ACHN (cell line): ENCODE measurements around the gene COL13A1.

Experiments
- DNase-seq: peaks from one replicate; pipeline ENCODE4 v3.0.0-alpha.2; 2015
- in situ Hi-C: cut with HindIII; loops from 2 replicates; pipeline ENCODE4 v1.10.0; 2017; ENCODE audit warnings: low sequenced_read_pairs, low pct_ligation_motif_present, low pct_unique_long_range_greater_than_20kb

COL13A1 gene

GRCh38 chr10:69911613-69912528 is 110.2 kb downstream of the COL13A1 start:
- in situ Hi-C loops = no loop called here
- DNase-seq = no peak

- in situ Hi-C loops = no loop called here
- DNase-seq = no peak
These were observed 110.9 kb downstream of the COL13A1 start for GRCh38 chr10:69912589-69912988.

GRCh38 chr10:69913606-69914382 is 112.1 kb downstream of the COL13A1 start:
- in situ Hi-C loops = no loop called here
- no peak for DNase-seq

GRCh38 chr10:69914398-69915214 is 112.9 kb downstream of the COL13A1 start:
- in situ Hi-C loops = no loop called here
- DNase-seq = peak; percentile 68

GRCh38 chr10:69915215-69915560 is 113.5 kb downstream of the COL13A1 start:
- DNase-seq = no peak
- in situ Hi-C loops = no loop called here

GRCh38 chr10:69916118-69916517 is 114.4 kb downstream of the COL13A1 start:
- no peak for DNase-seq
- in situ Hi-C loops = no loop called here

- no peak for DNase-seq
- in situ Hi-C loops = no loop called here
These were observed 116.3 kb downstream of the COL13A1 start for GRCh38 chr10:69918036-69918435.

- in situ Hi-C loops = no loop called here
- no peak for DNase-seq
These were observed 117.5 kb downstream of the COL13A1 start for GRCh38 chr10:69919250-69919649.

- in situ Hi-C loops = no loop called here
- DNase-seq = no peak
These were observed 123.4 kb downstream of the COL13A1 start for GRCh38 chr10:69925111-69925510.

GRCh38 chr10:69928339-69928738 is 126.6 kb downstream of the COL13A1 start:
- in situ Hi-C loops = no loop called here
- no peak for DNase-seq

GRCh38 chr10:69929575-69929974 is 127.9 kb downstream of the COL13A1 start:
- DNase-seq = no peak
- in situ Hi-C loops = no loop called here

GRCh38 chr10:69934768-69935167 is 133.1 kb downstream of the COL13A1 start:
- in situ Hi-C loops = no loop called here
- DNase-seq = no peak

GRCh38 chr10:69936091-69936490 is 134.4 kb downstream of the COL13A1 start:
- in situ Hi-C loops = no loop called here

GRCh38 chr10:69938541-69938991 is 136.9 kb downstream of the COL13A1 start:
- in situ Hi-C loops = no loop called here
- no peak for DNase-seq

More at GRCh38 chr10:69936091-69936490, 134.4 kb downstream of the COL13A1 start:
- DNase-seq = no peak

GRCh38 chr10:69939061-69939460 is 137.4 kb downstream of the COL13A1 start:
- DNase-seq = no peak

GRCh38 chr10:69939481-69939880 is 137.8 kb downstream of the COL13A1 start:
- in situ Hi-C loops = no loop called here
- no peak for DNase-seq

More at GRCh38 chr10:69939061-69939460, 137.4 kb downstream of the COL13A1 start:
- in situ Hi-C loops = no loop called here

GRCh38 chr10:69941730-69942129 is 140.0 kb downstream of the COL13A1 start:
- in situ Hi-C loops = no loop called here
- no peak for DNase-seq

- in situ Hi-C loops = no loop called here
- no peak for DNase-seq
These were observed 141.7 kb downstream of the COL13A1 start for GRCh38 chr10:69943292-69943820.
